ENCODE data around the gene WNT4. TPM values are rescaled to one million over a fixed set of nuclear protein-coding genes. Genes with fewer than 3 reads are reported as not detected.
A peak's percentile ranks its signal among the peaks of the same experiment; 100 is the strongest.

WNT4 gene
- total RNA-seq, 2 donors from 2014 or later, result not detected

DNA sequence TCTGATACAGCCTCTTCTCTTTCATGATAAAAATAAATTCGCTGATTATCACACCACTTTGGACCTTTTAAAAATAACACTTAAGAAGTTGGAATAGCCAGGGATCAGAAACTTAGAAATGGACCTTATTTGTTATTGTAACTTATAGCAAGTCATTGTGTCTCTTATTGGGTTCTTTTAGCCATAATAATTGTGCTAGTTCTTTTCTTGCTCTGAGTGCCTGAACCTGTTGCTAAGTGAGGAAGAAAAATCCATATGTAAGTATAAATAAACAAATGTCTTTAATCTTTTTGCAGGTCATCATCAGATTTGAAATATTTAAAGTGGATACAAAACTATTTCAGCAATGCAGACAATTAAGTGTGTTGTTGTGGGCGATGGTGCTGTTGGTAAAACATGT, 64.8 kb downstream of the WNT4 start:
- DNase-seq (ENCODE audit: low spot score in 2 of 2) (no peak), ATAC-seq (no peak)
- Mint-ChIP-seq H3K27ac (no peak overlapping the region), H3K36me3 (peaks cover 10 to 42% of the 10 kb centered on the region in 2 donors), H3K9me3 (no peaks in the 10 kb centered on the region)

DNA sequence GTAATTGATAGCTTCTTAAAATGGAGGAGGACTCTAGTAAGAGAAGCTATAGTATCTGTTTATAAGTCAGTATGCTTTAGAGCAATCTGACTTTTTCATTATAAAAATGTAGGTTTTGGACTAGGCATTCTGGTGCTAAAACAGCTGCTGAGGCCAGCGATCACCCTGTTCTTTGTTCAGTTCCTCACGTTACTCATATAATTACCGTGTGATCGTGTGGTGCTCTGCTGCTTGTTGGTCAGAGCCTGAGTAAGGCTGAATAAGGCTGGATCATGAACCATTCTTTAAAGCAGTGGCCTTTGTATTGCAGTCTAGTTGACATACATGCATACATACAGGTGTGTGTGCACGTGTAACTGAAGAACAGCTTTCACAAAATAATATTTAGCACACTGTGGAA, 65.2 kb downstream of the WNT4 start:
- DNase-seq (ENCODE audit: low spot score in 2 of 2), result no peak
- no peaks in the 10 kb centered on the region for H3K9me3 Mint-ChIP-seq
- ATAC-seq, result peak; percentile 62 to 73
- peaks cover 10 to 42% of the 10 kb centered on the region in 2 donors for H3K36me3 Mint-ChIP-seq
- no peak overlapping the region for H3K27ac Mint-ChIP-seq

DNA sequence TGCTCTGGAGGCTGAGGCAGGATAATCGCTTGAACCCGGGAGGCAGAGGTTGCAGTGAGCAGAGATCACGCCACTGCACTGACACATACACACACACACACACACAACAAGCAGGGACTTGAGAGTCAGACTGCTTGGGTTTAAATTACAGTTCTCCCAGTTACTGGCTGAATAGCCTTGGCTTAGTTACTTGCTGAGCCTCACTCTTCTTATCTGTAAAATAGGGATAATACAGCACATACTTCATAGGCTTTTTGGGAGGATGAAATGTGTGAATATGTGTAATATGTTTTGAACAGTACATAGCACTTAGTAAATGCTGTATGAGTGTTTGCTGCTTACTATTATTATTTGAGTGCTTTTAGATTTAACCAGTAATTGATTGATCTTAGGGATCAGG, 66.6 kb downstream of the WNT4 start:
- ATAC-seq (no peak), DNase-seq (ENCODE audit: low spot score in 2 of 2) (no peak)
- H3K27ac Mint-ChIP-seq, result peak overlapping the region; percentile 58 to 64
- H3K36me3 Mint-ChIP-seq, result peaks cover 10 to 44% of the 10 kb centered on the region in 2 donors
- no peaks in the 10 kb centered on the region for H3K9me3 Mint-ChIP-seq

DNA sequence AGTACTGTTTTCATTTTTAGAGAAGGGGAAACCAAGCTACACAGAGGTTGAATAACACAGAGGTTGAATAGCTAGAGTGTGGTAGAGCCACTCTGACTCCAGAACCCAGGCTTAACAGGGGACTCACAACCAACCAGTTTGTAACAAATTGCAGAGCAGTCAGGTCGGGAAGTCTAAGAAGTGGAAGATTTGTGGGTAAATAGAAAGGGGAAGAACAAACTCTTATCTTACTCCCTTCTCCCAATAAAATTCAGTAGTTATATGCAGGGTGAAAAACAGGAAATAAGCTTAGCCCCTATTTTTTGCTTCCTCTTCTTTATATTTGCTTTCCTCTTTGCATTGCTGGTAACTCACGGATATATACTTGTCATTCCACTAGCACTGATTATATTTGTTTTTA, 67.2 kb downstream of the WNT4 start:
- Mint-ChIP-seq H3K9me3 (no peaks in the 10 kb centered on the region), H3K36me3 (peaks cover 10 to 41% of the 10 kb centered on the region in 2 donors), H3K27ac (peak overlapping the region; percentile 27 to 64)
- DNase-seq (ENCODE audit: low spot score in 2 of 2) (no peak), ATAC-seq (peak in 1 of 2 donors; percentile 33)

DNA sequence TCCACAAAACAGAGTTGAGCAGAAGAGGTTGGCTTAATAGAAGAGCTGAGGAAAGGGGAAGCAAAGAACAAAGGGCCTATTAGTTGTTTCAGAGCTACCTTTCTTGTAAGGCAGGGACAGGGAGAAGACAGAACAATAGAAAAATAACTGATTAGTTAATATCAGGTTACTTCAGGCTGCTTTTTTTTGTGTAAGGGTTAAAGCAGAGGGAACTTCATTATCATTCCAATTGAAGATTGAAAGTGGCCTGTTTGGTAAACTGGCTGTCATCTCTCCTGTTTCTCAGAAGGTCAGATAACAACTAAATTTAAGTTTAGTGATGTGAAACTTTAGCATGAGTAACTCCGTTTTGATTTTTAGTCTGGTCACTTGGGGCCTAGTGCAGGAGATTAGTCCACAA, 68.1 kb downstream of the WNT4 start:
- ATAC-seq (no peak), DNase-seq (ENCODE audit: low spot score in 2 of 2) (no peak)
- H3K36me3 Mint-ChIP-seq, result peaks cover 13 to 44% of the 10 kb centered on the region in 2 donors
- peaks cover 0 to 4% of the 10 kb centered on the region in 2 donors for H3K9me3 Mint-ChIP-seq
- H3K27ac Mint-ChIP-seq, result peak overlapping the region; percentile 8 to 15

DNA sequence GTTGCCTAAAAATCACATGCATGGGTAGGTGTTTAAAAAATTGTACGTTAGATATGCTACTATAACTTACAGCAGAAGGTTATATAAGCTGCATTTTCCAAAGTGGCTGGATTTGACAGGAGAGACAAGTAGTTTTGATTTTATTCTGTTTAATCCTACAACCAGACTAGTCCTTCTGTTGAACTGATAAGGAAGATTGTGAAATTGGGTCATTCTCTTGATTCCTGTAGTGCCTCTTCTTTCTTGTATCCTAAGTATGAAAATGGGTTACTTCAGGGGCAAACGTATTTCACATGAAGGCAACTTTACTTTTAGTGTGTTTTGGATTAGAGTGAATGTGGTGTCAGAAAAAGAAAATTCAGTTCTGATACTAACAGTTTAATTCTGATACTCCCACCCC, 71.4 kb downstream of the WNT4 start:
- no peak overlapping the region for H3K27ac Mint-ChIP-seq
- DNase-seq (ENCODE audit: low spot score in 2 of 2) (no peak), ATAC-seq (no peak)
- H3K9me3 Mint-ChIP-seq, result peaks cover 0 to 11% of the 10 kb centered on the region in 2 donors
- H3K36me3 Mint-ChIP-seq, result peaks cover 12 to 41% of the 10 kb centered on the region in 2 donors

Other genes starting within 250 kb of the WNT4 start
- 10 to 100 TPM in 1 of 2 donors, 1 to 10 TPM in 1; 9.2 to 37.3 TPM for gene HSPG2, start 205.8 kb downstream of the WNT4 start, total RNA-seq
- not detected for gene CELA3B, start 166.1 kb downstream of the WNT4 start, total RNA-seq
- not detected for gene CELA3A, start 141.4 kb downstream of the WNT4 start, total RNA-seq
- gene CDC42, start 90.4 kb downstream of the WNT4 start, total RNA-seq, result 100 to 1,000 TPM; 266 to 331 TPM